Activated CD8-positive, alpha-beta memory T cell treated with anti-CD3 and anti-CD28 coated beads for 4 hours (primary cell): ENCODE measurements around the gene CRYBA4.

Experiments
- DNase-seq, 2 donors: peaks; one replicate each; pipeline ENCODE4 v3.0.0-alpha.2; 2020; ENCODE audit warnings: low read depth in 2 of 2

The CRYBA4 gene

GRCh38 chr22:26660961-26661578 lies 39.3 kb downstream of the CRYBA4 start:
- DNase-seq = no peak

GRCh38 chr22:26662160-26662559 lies 40.4 kb downstream of the CRYBA4 start:
- DNase-seq = no peak

- no peak for DNase-seq
Observed at GRCh38 chr22:26663374-26663923, 41.7 kb downstream of the CRYBA4 start.

DNA sequence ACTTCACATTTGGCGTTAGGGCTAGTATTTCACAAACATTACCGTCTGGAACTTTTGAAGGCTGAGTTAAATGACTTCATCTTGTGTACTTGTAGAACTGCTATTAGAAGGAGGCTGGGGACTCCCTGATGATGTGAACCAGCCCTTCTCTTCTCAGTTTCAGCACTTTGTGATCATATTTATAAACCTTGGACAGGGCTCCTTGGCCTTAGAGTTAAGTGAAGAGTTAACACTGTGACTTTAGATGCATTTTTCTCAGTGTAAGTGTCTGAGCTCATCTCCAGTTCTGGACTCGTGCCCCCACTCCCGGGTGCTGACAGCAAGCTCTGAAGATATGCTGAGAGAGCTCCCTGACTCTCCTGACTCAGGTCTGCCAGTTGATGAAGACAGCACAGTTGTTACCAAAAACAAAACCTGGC lies 44.1 kb downstream of the CRYBA4 start:
- DNase-seq = no peak

GRCh38 chr22:26667140-26667539 lies 45.4 kb downstream of the CRYBA4 start:
- no peak for DNase-seq

GRCh38 chr22:26669060-26669481 lies 47.3 kb downstream of the CRYBA4 start:
- no peak for DNase-seq

DNA sequence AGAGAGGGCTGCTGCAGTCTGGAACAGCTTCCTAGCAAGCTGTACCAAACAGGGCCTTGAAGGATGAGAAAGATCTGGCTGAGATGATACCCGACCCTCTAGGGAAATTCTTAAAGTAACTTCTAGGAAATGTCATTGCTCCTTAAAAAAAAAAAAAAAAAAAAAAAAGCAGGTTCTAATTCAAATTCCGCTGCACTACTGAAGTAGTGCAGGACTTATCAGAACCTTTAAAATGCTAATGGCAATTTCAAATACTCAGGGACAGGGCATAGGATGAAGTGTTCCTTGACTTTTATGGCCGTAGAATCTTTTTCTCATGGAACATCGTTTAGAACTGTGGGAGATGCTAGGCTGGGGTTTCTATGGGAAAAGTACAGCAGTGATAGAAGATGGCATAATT lies 48.7 kb downstream of the CRYBA4 start:
- no peak for DNase-seq

DNA sequence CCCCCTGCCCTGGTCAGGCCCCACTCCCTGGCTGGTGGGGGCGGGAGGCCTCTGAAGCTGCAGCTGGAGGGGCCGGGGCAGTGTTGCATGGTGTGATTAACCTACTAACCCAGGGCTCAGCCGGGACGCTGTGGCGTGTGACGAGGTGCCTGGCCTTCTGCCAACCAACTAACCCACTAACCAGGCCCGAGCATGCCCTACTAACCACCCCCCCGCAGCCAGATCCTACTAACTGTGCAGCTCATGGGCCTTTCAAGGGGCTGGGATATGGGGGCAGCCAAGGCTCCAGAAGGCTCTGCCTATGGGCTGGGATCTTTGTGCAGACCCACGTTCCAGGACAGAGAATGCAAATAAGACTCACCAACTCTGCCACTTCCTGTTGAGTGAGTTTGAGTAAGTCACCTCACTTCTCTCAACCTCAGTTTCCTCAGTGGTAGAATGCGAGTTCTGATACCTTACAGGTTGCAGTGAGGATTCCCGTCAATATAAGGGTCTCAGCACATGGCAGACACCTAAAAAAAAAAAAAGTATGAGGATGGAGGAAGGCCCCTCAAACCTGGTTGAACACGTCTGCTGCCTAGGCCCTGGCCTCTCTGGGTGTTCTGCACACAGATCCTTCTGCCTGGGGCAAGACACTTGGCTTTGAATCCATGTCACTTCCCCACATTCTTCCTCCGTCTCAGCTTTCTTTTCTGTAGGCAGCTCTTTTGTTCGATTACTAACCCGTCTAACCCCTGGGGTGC lies 49.7 kb downstream of the CRYBA4 start:
- peak; percentile 51 to 56 for DNase-seq

DNA sequence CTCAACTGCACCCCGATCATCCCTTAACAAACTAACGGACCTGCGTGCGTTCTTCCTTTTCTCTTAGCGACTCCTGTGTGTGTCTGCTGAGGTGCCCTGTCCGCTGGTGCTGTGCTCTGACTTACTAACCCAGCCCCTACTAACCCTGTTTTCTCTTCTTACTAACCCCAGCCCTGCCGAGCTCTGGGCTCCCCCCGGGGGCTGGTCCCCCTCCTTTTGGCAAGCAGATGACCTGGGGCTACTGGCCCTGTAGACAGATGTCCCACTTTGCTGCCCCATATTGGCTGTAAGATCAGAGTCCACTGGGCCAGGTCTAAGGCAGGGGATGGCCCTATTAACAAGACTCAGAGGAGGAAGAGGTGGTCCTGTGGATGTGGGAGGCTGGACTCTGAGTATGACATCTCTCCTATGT lies 50.3 kb downstream of the CRYBA4 start:
- DNase-seq = no peak

GRCh38 chr22:26672590-26673468 lies 51.1 kb downstream of the CRYBA4 start:
- peak; percentile 83 to 87 for DNase-seq

GRCh38 chr22:26673486-26673885 lies 51.7 kb downstream of the CRYBA4 start:
- no peak for DNase-seq

DNA sequence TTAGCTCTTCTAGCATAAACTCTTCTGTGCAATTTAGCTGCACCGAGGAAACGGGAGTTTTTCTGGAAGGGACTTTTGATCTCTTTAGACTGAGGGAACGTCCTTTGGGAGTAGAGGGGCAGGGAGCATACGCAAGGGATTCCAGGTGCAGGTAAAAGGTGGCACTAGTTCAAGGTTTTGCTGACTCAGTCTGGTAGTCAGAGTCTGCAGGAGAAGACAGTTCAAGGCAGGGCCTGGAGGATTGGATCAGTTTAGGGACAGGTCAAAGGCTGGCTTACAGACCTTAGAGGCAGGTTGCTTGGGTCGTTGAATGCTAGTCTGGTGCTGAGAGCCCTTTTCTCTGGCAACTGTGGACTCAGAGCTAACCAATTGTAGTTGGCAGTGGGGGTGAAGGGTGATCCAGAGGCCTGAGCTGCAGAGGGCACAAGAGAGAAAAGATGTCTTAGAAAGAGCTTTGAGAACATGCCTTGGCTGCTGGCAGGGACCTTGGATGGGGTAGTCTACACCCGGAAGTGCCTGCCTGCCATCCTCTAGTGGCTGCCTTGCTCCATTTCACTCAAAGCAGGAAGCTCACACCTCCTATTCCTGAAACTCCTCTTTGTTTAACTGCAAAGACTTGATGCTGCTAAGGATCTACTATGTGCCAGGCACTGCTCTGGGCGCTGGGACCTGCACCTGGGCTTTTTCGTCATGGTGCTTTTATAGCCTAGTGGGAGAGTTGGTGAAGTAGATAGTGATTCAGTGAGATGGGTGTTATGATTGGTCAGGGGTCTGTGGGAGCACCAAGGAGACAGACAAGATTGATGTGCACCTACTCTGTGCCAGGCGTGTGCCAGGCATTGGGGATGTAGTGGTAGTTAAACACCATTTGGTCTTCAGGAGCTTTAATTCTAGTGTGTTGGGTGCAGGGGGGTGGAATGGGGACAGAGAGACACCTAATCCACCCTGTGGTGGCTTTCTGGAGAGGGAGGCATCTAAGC lies 52.7 kb downstream of the CRYBA4 start:
- no peak for DNase-seq

- no peak for DNase-seq
Observed at GRCh38 chr22:26675687-26676268, 54.0 kb downstream of the CRYBA4 start.

- DNase-seq = no peak
Observed at GRCh38 chr22:26677217-26677616, 55.5 kb downstream of the CRYBA4 start.

DNA sequence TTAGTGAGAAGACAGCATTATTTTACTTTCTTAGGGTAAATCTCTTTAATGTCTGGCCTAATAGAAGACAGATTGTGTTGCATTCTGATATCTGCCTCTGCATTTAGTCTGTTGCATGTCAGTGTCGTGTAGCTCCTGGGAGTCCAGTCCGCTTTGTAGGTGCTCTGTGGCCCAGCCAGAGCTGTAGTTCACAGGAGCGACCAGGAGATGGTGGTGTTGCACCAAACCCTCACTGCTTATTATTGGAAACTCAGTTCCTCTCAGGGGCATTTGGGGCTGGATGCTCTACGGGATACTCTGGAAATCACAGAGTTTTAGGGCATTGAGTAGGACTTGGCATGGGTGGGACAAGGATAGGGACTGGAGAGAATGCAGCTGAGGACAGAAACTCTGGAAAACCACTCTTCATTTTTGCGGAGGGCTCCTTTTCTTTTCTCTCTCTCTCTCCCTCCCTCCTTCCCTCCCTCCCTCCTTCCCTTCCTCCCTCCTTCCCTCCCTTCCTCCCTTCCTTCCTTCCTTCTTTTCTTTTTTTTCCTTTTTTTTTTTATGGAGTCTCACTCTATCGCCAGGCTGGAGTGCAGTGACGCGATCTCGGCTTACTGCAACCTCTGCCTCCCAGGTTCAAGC lies 57.4 kb downstream of the CRYBA4 start:
- peak in 1 of 2 donors; percentile 33 for DNase-seq
